ENCODE data around the gene PFKFB4. TPM values are rescaled to one million over a fixed set of nuclear protein-coding genes. Genes with fewer than 3 reads are reported as not detected.

PFKFB4 gene
- total RNA-seq, 4 donors from 2014 or later: 1.8 to 2.9 (median 1.9) TPM

GRCh38 chr3:48587686-48588085 is 31.1 kb upstream of the PFKFB4 start:
- H3K36me3 ChIP-seq: peaks cover 0 to 52% (median 2%) of the 10 kb centered on the region in 4 donors
- H3K27me3 ChIP-seq: peaks cover 0 to 14% (median 0%) of the 10 kb centered on the region in 4 donors
- 84% methylated on average over 10 of the region's 11 CpGs for WGBS
- TF ChIP-seq POLR2A (IDR thresholded peaks at IDR 0.05; ENCODE audit: low read depth): no peak
- no peak for TF ChIP-seq CTCF (IDR thresholded peaks at IDR 0.05)
- TF ChIP-seq POLR2AphosphoS5 (IDR thresholded peaks at IDR 0.05): no peak
- TF ChIP-seq EP300 (IDR thresholded peaks at IDR 0.05): no peak
- no peak overlapping the region for H3K27ac ChIP-seq (replicated peaks in 1 of 4)
- no peaks in the 10 kb centered on the region for H3K9me3 ChIP-seq
- no peak for DNase-seq (ENCODE audit: extremely low spot score)
- H3K4me1 ChIP-seq: no peaks in the 10 kb centered on the region
- no peak overlapping the region for H3K4me3 ChIP-seq
- intact Hi-C loops (cut with DNase I): no loop called here

DNA sequence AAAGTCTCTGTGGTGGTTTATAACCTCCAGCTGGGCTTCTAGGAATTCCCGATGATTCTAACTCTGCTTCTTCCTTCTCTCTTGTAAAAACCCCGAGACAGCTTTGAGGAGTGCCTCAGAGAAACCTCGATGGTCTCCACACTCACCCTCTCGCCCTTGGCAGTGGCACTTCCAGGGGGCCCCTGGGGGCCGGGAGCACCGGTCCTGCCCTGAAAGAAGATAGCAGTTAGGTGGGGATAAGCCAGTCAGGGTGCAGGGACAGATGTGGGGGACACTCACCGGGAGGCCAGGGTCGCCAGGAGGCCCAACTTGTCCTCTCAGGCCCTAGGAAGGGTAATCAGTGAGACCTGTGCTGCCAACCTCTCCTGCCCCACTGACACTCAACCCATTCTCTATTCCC is 28.8 kb upstream of the PFKFB4 start:
- no peak for DNase-seq (ENCODE audit: extremely low spot score)
- H3K9me3 ChIP-seq: no peaks in the 10 kb centered on the region
- WGBS: 84% methylated on average over 8 of the region's 8 CpGs
- no peaks in the 10 kb centered on the region for H3K4me1 ChIP-seq
- peaks cover 0 to 45% (median 2%) of the 10 kb centered on the region in 4 donors for H3K36me3 ChIP-seq
- H3K27ac ChIP-seq (replicated peaks in 1 of 4): no peak overlapping the region
- no peak overlapping the region for H3K4me3 ChIP-seq
- TF ChIP-seq POLR2A (IDR thresholded peaks at IDR 0.05; ENCODE audit: low read depth): no peak
- no peak for TF ChIP-seq POLR2AphosphoS5 (IDR thresholded peaks at IDR 0.05)
- no peak for TF ChIP-seq CTCF (IDR thresholded peaks at IDR 0.05)
- no peak for TF ChIP-seq EP300 (IDR thresholded peaks at IDR 0.05)
- peaks cover 0 to 8% (median 0%) of the 10 kb centered on the region in 4 donors for H3K27me3 ChIP-seq
- intact Hi-C loops (cut with DNase I): no loop called here

DNA sequence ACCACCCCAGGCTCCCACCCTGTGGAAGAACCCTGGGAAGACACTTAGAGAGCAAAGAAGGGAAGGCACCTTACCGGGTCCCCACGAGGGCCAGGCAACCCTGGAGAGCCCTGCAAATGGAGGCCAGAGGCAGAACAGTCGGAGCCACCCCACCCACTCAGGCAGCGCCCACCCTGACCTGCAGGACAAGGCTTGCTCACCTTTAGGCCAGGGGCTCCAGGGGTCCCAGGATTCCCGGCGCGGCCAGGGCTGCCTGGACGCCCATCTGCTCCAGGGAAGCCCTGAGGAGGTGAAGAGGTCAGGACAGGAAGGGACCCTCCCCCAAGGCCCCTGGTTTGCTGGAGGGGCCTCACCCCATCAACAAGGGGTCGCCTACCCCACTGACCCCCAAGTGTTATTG is 28.2 kb upstream of the PFKFB4 start:
- intact Hi-C loops (cut with DNase I): no loop called here
- peaks cover 0 to 46% (median 2%) of the 10 kb centered on the region in 4 donors for H3K36me3 ChIP-seq
- peaks cover 0 to 8% (median 0%) of the 10 kb centered on the region in 4 donors for H3K27me3 ChIP-seq
- H3K27ac ChIP-seq (replicated peaks in 1 of 4): no peak overlapping the region
- WGBS: 100% methylated on average over 3 of the region's 9 CpGs
- H3K4me1 ChIP-seq: no peaks in the 10 kb centered on the region
- no peak for DNase-seq (ENCODE audit: extremely low spot score)
- H3K9me3 ChIP-seq: no peaks in the 10 kb centered on the region
- H3K4me3 ChIP-seq: no peak overlapping the region
- TF ChIP-seq EP300 (IDR thresholded peaks at IDR 0.05): no peak
- TF ChIP-seq POLR2AphosphoS5 (IDR thresholded peaks at IDR 0.05): no peak
- TF ChIP-seq POLR2A (IDR thresholded peaks at IDR 0.05; ENCODE audit: low read depth): no peak
- TF ChIP-seq CTCF (IDR thresholded peaks at IDR 0.05): no peak

DNA sequence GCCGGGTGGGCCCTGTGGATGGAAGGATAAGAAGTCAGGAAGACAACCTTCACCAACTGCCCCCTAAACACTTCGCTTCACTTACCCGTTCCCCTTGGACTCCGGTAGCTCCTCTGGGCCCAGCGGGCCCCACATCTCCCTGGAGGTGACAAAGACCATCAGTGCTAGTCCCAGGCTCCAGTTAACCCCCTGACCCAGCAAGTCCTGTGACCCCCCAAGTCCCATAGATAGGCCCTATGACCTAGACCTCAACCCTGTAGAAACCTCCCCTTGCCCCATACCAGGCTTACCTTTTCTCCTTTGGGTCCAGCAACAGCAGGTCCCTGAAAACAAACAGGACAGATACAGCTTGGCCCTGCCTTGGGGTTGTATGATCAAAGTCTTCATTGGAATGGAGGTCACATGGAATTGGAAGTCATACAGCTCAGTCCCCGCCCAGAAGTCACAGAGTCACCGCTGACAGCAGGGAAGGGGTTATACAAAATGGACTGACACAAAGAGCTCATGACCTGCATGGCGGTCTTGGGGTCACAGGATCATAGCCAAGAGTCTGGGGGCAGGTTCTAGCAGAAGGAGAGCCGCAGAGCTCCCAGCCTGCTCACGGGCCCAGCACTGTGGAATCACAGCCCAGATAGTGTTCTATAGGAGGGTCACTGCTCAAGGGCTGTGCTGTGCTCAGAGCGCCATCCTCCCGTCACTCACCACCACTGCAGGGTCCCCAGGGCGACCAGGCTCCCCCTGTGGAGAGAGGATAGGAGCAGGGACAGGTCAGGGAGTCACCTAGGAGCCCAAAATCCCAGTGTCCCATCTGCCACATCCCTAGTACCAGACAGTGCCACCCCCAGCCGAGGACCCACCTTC is 25.2 kb upstream of the PFKFB4 start:
- Histone ChIP-seq H3K4me1 (no peaks in the 10 kb centered on the region), H3K4me3 (no peak overlapping the region), H3K27me3 (no peaks in the 10 kb centered on the region), H3K27ac (replicated peaks in 1 of 4) (no peak overlapping the region), H3K36me3 (peaks cover 0 to 50% (median 2%) of the 10 kb centered on the region in 4 donors), H3K9me3 (no peaks in the 10 kb centered on the region)
- TF ChIP-seq CTCF (IDR thresholded peaks at IDR 0.05) (no peak), POLR2A (IDR thresholded peaks at IDR 0.05; ENCODE audit: low read depth) (no peak), EP300 (IDR thresholded peaks at IDR 0.05) (no peak), POLR2AphosphoS5 (IDR thresholded peaks at IDR 0.05) (no peak)
- 94% methylated on average over 9 of the region's 14 CpGs for WGBS
- intact Hi-C loops (cut with DNase I): no loop called here
- DNase-seq (ENCODE audit: extremely low spot score): no peak
